Body of pancreas (tissue), 4 donors: ENCODE measurements around the gene PCDHGC4.

Source experiments
- POLR2A ChIP-seq, 3 donors: fragments of 450-650 bp; IDR thresholded peaks; one replicate each; pipeline ENCODE4 v1.6.1; 2016; ENCODE audit warnings: antibody characterized with exemption in 3 of 3, mild to moderate bottlenecking in 2 of 3
- TF ChIP-seq, protein P1 (sequence below), 7 experiments: fragments of 450-650 bp in 4 of 7; fragments of 200-600 bp in 3 of 7; sonication (generic) in 3 of 7; IDR thresholded peaks; one replicate each; pipeline ENCODE4 v1.5.1; 2016 to 2019; ENCODE audit warnings: antibody characterized with exemption in 7 of 7

DNA sequence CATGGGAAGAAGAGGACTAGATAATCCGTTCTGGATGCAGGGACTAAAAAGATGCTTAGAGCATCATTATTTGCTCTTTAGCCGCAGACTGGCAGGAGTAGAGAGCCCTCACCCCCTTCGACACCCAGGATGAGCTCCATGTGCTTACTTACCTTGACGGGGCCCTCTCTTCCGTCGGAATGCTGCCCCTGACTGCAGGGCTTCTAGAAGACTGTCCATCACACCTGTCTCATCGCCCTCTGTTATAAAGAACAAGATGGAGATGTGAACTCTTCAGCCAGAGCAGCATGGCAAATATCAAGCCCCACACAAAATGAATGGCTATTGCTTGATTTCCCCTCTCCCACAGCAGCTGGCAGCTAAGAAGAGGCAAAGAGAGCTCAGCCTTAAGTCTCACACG, 39.2 kb downstream of the PCDHGC4 start:
- TF ChIP-seq POLR2A (IDR thresholded peaks at IDR 0.05): no peak
- TF ChIP-seq, protein P1, sequence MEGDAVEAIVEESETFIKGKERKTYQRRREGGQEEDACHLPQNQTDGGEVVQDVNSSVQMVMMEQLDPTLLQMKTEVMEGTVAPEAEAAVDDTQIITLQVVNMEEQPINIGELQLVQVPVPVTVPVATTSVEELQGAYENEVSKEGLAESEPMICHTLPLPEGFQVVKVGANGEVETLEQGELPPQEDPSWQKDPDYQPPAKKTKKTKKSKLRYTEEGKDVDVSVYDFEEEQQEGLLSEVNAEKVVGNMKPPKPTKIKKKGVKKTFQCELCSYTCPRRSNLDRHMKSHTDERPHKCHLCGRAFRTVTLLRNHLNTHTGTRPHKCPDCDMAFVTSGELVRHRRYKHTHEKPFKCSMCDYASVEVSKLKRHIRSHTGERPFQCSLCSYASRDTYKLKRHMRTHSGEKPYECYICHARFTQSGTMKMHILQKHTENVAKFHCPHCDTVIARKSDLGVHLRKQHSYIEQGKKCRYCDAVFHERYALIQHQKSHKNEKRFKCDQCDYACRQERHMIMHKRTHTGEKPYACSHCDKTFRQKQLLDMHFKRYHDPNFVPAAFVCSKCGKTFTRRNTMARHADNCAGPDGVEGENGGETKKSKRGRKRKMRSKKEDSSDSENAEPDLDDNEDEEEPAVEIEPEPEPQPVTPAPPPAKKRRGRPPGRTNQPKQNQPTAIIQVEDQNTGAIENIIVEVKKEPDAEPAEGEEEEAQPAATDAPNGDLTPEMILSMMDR (IDR thresholded peaks at IDR 0.05): no peak
